GM12878 (cell line): ENCODE measurements around the gene B4GALT7.

ENCODE experiments used
- CBX5 ChIP-seq: sonication (generic); IDR thresholded peaks from 2 replicates; pipeline ENCODE4 v1.6.1; 2016; ENCODE audit warnings: low read depth, moderate library complexity, mild to moderate bottlenecking, inconsistent platforms
- ELK1 ChIP-seq: IDR thresholded peaks from 2 replicates; pipeline ENCODE4 v1.6.1; 2012; ENCODE audit warnings: low read depth, low read length, improper control_type of control experiment
- POLR2AphosphoS5 ChIP-seq: IDR thresholded peaks from 2 replicates; pipeline ENCODE4 v1.6.1; 2011; ENCODE audit warnings: mild to moderate bottlenecking, low read length, inconsistent platforms
- STAT1 ChIP-seq: fragments of 450-650 bp; conservative IDR thresholded peaks from 2 replicates; pipeline ENCODE4 v1.6.1; 2014; ENCODE audit warnings: antibody characterized with exemption, mild to moderate bottlenecking

- TF ChIP-seq ELK1, result no peak
- TF ChIP-seq STAT1, result no peak
- TF ChIP-seq POLR2AphosphoS5, result no peak
- TF ChIP-seq CBX5, result no peak
Measured at GRCh38 chr5:177605078-177605477, 5.1 kb downstream of the B4GALT7 start.
